NB4 (cell line): Measurements from ENCODE around the gene ME3.

Experiments
- POLR2A ChIP-seq: IDR thresholded peaks from 2 replicates; pipeline ENCODE4 v1.6.1; 2011; ENCODE audit warnings: mild to moderate bottlenecking; ENCODE audit not compliant: insufficient read length; ENCODE audit errors: extremely low read depth
- TF ChIP-seq, protein P1 (sequence below): IDR thresholded peaks from one replicate; pipeline ENCODE4 v1.5.1; 2012; ENCODE audit warnings: low read depth, low read length

DNA sequence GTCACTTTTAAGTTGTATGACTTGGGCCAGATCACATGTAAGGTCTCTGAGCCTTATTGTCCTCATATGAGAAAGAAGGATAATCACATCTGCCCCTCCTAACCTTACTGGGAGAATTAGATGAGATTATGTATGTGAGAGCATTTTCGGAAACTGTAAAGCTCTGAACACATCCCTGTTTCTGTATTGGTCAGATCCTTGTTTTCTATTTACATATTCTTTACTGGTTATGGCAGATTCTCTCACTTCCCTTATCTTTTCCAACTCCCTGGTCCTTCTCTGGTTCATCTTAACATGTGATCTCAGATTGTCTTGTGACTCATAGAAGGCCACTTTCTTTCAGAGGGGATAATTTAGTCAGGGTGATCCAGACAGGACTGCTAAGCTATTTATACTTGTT is 255.9 kb downstream of the ME3 start:
- TF ChIP-seq, protein P1, sequence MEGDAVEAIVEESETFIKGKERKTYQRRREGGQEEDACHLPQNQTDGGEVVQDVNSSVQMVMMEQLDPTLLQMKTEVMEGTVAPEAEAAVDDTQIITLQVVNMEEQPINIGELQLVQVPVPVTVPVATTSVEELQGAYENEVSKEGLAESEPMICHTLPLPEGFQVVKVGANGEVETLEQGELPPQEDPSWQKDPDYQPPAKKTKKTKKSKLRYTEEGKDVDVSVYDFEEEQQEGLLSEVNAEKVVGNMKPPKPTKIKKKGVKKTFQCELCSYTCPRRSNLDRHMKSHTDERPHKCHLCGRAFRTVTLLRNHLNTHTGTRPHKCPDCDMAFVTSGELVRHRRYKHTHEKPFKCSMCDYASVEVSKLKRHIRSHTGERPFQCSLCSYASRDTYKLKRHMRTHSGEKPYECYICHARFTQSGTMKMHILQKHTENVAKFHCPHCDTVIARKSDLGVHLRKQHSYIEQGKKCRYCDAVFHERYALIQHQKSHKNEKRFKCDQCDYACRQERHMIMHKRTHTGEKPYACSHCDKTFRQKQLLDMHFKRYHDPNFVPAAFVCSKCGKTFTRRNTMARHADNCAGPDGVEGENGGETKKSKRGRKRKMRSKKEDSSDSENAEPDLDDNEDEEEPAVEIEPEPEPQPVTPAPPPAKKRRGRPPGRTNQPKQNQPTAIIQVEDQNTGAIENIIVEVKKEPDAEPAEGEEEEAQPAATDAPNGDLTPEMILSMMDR = no peak
- no peak for TF ChIP-seq POLR2A
